Renal pelvis (tissue), 4 donors: Measurements from ENCODE around the gene CUL7. TPM values are rescaled to one million over a fixed set of nuclear protein-coding genes. Genes with fewer than 3 reads are reported as not detected.
A peak's percentile ranks its signal among the peaks of the same experiment; 100 is the strongest.
"Not testable (repeated sequence)": the region's sequence is repeated elsewhere in the genome, so short reads cannot be mapped to it uniquely, and the experiment has no call there.

Experiments used
- DNase-seq: peaks from one replicate; pipeline ENCODE4 v3.0.0-alpha.2; 2013
- polyA plus RNA-seq, 3 donors: library from polyadenylated mRNA; unstranded; fragments of 120-200 nt; gene quantifications; one replicate each; pipeline ENCODE4 v1.2.1, GENCODE V29; 2013; ENCODE audit not compliant: insufficient read length in 3 of 3

Gene CUL7
- polyA plus RNA-seq, 3 donors: 55.9 to 62.2 (median 59.2) TPM

DNA sequence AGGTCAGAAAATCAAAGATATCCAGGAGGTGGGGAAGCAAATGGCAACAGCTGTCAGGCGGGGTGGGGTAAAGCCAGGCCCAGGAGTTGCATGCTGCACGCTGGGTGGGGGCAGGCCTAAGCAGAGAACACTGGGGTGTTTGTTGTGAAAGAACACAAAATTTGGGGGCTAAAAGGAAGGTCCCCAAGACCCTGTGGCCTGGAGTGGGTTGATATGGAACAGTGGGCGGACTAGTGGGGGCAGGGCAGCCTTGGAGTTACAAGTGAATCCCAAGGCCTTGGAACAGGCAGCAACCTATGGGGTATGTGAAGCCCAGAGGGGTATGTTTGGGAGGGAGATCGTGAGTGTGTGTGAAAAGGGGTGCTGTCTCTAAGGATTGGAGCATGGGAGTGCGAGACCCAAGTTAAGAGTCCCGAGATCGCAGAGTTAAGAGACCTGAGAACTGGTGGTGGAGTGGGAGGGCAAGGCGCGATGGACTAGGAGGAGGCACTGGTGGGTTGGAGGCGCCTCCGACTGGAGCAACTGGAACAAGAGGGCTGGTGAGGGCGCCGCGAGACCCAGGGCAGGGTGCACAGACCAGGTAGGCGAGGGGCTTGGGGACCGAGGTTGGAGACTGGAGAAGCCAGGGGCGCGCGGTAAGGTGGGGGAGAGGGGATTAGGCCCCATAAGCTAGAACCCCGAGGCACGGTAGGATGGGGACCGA, 658 bp downstream of the CUL7 start:
- DNase-seq: no peak

DNA sequence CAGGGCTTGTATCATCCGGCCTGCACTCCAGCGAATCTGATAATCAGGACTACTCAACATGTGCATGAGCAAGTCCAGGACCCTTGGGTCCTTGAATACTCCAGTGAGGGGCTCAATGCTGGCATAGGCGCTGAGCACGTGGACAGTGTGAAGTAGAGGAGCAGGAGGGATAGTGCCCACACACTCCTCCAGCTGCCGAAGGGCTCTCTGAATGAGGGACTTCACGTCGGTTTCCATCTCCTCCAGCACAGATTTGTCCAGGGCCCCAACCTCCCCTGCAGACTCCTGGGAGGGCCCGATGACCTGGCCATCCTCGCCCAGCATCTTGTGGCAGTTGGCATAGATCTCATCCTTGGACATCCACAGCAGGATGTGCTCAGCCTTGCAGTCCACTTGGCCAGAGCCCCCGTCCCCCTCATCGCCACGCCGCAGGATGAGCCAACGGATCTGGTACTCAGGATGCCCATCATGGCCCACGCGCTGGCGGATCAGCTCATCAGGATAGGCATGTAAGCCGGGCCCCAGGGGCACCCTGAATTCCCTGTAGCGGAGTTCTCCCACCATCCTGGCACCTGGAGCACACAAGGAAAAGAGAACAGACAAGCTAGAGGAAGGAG, 1.3 kb downstream of the CUL7 start:
- no peak for DNase-seq

DNA sequence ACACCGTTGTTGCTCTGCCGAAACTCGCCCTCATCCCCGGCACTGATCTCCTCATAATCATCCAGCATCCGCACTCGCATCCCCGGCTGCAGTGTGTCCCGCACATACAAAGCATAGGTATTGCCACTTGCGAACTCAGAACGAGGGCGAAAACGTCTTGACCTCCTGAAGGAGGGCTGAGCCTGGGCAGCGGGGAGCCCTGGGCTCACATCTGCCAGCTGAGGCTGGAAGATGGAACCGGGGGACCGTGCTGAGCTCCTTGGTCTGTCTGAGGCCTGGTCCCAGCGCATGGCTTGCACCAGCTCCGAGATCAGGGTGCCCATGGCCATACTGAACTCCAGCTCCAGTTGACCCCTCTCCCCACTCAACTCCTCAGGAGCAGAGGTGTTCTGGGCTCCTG, 2.7 kb downstream of the CUL7 start:
- no peak for DNase-seq

DNA sequence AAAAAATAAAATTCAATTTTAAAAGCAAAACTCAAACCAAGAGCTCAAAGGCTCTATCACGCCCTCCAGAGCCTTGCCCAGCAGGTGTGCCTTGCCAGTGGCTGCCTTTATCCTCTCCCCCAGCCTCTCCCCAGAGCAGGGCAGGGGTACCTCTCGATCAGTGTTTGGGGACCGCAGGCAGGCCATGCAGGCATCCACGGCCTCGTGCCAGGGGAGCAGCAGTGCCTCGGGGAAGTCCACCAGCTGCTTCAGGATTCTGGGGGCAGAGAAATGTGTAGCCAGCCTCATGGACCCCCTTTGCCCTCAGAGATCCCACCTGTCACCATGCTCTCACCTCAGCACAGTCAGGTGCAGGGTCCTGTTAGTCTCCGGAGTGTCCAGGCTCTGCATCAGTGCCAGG, 5.7 kb downstream of the CUL7 start:
- DNase-seq: no peak

DNA sequence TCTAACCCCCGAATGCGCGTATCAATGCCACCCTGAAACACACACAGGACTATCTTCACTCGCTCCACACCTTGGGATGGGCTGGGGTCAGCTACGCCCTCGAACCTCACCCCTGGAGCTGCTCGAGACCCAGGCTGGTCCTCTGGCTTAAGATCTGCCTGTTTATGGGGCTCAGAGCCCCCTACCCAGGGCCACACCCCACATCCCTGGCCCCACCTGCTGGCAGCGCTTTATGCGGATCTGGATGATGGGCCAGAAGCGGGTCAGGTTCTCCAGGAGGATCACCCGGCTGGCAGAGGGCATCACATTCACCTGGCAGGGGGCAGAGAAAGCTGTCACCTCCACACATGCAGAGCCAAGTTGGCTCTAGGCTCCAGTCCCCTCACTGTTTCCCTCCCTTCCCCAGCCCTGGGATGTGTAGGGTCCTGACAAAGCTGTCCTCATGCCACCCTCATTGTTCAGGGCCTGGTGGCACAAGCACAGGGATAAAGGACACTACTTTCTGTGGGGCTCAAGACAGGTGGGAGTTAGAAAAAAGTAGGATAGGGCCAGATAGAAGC, 8.2 kb downstream of the CUL7 start:
- DNase-seq: no peak

DNA sequence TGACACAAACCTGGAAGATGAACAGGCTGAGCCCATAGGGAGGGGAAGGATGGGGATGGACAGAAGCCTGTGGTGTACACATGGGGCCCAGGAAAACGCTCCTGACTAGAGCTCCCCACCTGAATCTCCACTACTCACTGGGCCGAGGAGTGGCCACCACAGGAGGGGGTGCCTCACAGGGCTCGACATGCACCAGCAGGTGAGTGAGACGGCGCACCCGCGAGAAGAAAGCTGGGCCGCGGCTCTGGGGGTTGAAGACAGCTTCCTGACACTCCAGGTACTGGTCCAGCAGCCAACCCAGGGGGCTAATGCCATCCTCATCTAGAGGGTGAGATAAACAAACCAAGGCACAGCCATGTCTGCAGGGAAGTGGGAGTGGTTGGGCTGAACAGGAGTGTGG, 10.3 kb downstream of the CUL7 start:
- DNase-seq: no peak

DNA sequence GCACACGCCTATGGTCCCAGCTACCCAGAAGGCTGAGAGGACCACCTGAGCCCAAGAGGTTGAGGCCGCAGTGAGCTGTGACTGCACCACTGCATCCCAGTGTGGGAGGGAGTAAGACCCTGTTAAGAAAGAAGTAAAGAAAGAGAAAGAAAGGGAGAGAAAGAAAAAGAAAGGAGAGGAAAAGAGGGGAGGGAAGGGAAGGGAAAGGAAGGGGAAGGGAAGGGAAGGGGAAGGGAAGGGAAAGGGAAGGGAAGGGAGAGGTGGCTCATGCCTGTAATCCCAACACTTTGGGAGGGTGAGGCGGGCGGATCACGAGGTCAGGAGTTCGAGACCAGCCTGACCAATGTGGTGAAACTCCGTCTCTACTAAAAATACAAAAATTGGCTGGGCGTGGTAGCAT, 12.2 kb downstream of the CUL7 start:
- DNase-seq: not testable (repeated sequence)

DNA sequence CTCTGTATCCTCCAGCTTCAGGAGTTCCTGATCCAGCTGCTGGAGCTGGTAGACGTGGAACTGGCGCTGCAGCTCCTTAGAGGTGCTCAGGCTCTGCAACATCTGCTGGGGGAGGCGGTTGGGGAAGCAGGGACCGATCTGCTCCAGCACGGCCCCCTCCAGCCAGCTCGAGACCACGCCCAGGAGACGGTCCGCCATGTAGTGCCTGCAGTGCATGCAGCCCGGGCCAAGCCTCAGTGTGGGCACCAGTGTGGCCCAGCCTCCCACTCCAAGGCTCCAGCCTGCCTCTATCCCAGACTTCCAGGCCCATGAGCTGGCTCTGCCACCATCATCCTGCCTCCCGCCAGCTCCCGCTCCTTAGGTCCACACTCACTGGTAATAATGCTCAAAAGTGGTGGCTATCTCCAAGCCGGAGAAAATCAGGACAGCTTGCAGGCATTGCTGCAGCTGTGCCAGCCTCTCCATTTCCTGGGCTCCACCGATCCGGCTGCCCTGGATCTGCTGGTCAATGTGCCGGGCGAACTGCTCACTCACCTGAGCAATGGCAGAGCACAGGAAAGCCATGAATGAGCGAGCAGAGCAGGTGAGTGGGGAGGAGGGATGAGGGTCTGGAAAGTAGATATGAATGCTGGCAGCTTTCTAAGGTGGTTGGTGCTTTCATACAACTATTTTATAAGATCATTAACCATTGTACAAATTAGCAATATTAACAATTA, 13.0 kb downstream of the CUL7 start:
- DNase-seq: no peak

DNA sequence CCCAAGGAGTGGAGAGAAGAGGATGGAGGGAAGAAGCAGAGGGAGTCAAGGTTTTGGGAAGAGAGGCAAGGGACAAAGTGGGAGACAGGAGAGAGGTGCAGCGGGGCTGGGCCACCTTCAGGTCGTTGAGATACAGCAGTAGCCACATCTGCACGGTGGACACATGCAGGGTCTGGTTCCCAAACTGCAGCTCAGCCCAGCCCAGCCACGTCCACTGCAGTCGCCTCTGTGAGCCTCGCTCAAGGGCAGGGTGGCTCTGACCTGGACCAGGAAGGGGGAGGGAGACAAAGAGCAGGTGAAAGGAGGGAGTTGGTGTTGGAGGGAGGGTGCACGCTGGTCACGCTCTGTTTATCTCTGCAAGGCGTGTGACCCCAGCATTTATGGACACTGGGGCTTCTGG, 14.9 kb downstream of the CUL7 start:
- DNase-seq: no peak

DNA sequence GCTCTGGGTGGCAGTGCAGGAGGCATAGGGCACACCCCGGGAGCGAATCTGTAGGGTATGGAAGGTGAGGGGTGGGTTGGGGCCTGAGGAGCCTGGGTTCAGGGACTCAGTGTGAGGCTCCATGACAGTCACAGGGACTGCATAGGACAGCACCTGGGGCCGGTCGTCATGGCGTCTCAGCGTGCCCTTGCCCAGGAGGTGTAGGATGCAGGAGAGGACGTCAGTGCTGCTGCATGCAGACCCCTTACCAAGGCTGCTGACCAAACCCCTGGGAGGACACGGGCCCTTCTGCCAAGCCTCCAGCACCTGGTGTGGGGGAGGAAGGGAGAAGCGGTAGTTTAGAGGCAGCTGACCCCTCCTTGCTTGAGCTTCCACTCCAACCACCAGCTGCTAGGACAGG, 15.9 kb downstream of the CUL7 start:
- no peak for DNase-seq

DNA sequence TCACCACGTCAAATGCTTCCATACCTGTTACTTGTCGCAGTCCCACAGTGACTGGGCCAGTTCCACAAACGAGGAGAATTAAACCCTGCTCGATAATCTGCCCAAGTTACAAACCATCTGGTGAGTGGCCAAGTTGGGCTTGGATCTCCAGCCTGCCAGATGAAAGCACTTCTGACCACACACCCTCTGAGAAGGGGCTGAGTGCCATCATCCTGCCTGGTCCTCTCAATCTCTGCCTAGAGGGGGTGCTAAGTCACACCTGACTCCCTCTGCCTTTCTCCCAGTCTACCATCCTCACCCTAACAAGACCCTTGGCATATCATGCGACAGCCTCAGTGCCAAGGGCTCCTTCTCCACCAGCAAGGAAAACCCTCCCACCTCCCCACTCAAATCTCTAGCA, 16.5 kb downstream of the CUL7 start:
- no peak for DNase-seq

DNA sequence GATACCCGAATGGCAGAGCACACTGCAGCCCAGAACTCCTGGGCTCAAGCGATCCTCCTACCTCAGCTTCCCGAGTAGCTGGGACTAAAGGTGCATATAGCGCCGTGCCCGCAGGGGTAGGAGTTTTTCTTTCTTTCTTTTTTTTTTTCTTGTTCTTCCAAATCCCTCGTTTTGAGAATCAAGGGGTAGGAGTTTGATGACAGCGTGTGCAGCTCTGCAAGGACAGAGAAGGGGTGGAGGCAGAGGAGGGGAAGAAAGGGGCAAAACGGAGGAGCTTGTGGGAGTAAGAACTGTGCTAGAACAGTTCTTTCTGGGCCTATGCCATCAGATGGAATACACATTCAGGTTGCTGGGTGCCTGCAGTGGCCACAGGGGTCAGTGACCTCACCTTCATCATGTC, 16.9 kb downstream of the CUL7 start:
- no peak for DNase-seq

DNA sequence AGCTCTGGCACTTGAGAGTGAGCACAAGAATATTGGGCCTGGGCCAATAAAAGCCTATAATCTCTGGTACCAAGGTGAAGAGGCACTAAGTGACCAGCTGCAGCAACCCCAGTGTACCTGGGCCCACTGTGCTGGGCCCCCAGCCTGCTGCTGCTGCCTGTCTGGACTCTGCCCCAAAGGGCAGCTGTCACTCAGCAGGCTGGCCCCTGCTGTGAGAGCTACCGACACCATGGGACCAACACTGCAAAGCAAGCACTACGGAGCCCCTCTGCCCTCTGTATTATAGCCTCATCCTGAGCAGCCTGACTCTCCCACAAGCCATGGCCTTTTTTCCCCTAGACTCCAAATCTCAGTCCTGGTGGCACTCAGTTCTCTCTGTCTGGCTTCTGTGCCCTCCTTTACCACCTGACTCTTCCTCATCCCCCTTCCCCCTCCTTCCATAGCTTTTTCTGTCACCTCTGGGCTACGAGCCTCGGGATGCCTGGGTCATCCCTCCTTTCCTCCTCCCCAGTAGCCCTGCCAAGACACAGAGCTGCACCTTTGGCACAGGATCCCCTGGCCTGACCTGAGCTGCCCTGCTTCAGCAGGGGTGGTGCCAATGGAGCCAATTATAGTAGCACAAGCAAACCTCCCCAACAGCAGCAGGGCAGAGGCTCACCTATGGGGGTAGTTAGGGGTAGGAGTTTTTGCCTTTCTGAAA, 18.0 kb downstream of the CUL7 start:
- DNase-seq: no peak

DNA sequence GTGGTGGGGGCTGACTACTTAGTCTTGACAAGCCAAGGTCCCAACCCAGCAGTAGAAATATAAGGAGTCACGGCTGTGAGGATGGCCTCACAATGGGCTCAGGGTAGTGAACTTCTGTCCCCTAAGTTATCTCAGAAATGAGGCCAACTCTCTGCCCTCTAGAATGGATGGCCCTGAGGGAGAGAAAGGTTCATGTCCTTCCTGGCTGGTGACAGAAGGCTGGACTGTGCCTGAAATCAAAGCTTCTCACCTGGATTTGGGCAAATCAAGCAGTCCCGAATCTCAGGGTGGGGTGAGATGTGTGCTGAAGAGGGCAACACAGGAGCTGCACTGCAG, 19.5 kb downstream of the CUL7 start:
- no peak for DNase-seq

DNA sequence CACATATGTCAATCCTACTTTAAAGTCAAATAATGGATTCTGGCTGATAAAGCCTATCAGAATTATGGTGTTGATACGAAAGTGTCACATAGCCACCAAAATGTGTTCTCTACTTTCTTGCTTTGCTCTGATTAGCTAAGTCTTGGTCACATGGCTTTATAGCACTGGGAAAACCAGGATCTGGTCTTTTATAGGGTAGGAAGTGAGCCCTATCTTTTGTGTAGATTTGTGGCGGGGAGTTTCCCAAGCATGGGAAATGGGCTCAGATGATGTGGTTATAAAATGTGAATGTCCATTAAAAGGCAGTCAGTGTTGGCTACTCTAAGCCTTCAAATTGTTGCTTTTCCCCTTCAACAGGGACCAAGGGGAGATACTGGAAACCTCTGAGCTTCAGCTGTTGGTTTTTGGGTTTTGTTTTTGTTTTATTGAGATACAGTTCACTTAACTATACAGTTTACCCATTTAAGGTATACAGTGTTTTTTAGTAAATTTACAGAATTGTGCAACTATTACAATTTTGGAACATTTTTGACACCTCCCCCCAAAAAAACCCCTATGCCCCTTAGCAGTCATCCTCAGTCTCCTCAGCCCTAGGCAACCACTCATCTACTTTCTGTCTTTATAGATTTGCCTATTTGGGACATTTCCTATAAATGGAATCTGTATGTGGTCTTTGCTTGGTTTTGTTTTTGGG, 20.0 kb downstream of the CUL7 start:
- DNase-seq: no peak

DNA sequence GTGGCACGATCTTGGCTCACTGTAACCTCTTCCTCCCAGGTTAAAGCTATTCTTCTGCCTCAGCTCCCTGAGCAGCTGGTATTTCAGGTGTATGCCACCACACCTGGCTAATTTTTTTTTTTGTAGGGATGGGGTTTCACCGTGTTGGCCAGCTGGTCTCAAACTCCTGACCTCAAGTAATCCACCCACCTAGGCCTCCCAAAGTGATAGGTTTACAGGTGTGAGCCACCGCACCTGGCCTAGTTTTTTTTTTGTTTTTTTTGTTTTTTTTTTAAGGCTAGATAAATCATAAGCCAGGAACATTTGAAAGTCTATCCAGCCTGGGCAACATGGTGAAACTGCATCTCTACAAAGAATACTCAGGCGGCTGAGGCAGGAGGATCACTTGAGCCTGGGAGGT, 21.3 kb downstream of the CUL7 start:
- no peak for DNase-seq

DNA sequence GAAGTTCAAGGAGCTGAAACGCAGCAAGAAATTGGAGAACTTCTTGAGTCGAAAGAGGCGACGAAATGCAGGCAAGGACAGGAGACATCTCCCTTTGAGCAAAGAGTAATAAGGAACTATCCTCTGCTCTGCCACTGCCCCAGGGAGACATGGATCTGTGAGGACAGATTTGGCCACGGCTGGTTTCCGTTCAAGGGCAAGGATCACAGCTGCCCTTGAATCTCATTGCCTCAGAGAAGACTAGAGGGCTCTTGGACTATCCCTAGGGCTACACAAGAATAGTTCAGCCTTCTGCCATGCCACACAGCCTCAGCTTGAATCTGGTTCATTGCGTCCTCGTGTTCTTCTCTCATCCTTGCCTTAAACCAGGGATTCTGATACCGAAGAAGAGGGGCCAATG, 24.5 kb downstream of the CUL7 start:
- DNase-seq: no peak

DNA sequence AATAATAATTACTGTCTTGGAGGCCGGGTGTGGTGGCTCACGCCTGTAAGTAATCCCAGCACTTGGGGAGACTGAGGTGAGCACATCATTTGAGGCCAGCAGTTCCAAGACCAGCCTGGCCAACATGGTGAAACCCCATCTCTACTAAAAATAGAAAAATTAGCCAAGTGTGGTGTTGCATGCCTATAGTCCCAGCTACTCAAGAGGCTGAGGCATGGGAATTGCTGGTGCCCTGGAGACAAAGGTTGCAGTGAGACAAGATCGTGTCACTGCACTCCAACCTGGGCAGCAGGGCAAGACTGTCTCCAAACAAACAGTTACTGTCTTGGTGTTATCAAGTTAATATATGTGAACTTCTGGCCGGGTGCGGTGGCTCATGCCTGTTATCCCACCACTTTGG, 27.3 kb downstream of the CUL7 start:
- no peak for DNase-seq

DNA sequence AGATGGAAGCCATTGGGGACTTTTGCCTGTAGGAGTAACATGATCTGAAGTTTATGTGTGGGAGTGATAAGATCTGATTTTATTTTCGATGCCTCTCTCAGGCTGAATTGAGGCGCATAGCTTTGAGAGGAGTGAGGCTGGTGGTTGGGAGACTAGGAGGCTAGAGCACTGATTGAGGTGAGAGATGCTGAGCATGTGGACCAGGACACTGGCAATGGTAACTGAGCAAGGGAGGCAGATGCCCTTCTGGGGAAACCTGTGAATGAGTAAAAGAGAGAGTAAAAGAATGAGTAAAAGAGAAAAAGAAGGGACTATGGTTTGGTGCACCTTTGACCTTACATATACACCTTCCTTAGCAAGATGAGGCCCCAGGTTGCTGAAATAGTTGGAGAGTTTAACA, 29.2 kb downstream of the CUL7 start:
- no peak for DNase-seq

DNA sequence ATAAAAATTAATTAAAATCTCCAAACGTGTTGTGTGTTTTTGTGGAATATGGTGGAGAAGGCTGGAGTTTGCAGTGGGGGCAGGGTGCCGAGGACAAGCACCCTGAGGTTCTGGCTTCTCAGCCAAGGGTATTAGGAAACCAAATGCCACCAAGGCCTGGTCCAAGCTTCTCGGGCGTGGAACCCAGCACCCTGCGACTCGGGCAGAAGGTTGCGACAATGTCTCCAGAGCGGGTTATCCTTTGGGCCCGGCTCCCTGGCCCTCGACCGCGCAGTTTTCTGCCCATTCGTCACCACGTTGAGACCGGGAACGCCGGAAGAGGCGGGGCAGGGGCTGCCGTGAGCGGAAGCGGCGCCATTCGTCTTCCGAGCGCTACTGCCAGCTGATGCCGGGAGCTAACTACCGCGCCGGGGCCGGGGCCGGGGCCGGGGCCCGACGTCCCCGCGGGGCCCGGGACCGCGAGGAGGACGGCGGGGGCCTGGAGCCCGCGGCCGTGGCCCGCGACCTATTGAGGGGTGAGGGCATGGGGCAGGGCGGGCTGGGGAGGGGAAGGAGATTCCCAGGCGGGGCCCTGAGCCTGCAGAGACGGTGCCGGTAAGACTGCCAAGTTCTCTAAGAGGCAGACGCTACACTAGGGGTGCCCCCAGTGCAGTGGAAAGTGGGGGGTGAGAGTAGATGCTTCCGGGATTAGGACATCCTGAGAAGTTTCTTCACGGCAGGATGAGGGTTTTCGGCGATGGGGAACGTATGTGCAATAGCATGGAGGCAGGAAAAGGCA, 32.2 kb downstream of the CUL7 start, which contains the start of gene RRP36:
Gene RRP36 (plus strand): TSS at position 354 of the 778 bp plus-strand sequence. CDS start 32 bp downstream, at position 386.
- DNase-seq: peak; percentile 76

DNA sequence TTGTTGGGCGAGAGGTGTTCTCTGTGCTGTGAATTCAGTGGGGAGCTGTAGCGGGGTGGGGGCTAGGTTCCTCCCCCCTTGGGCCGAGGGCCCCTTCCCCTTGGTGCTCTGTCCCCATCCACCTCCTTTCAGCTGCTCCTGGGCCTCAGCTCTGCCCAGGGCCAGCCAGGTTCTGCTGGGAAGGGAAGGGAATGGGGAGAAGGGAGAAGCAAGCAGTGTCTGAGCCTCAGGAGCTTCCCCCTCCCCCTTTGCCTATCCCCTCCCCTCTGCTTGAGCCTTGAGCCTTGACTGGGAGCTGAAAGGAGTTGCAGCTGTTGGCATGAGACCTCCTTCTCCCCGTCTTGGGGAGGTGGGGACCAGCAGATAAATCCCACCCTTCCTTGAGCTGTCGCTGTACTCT, 32.8 kb downstream of the CUL7 start:
- DNase-seq: peak; percentile 49
